T-cell (primary cell): ENCODE measurements around the gene ECSIT. TPM values are rescaled to one million over a fixed set of nuclear protein-coding genes. Genes with fewer than 3 reads are reported as not detected.

ENCODE experiments used
- ATAC-seq, 4 experiments: fragments of 200-7000 bp in 3 of 4; fragments of 150-1000 bp in 1 of 4; cut with Tn5 transposase; replicated peaks in 1 of 4; 1 replicate in 3 of 4; 2 replicates in 1 of 4; pipeline ENCODE4 v1.10.0; 2021; ENCODE audit warnings: moderate library complexity in 3 of 4, mild to moderate bottlenecking in 2 of 4, moderate number of reproducible peaks in 1 of 4
- CTCF ChIA-PET, 2 donors: fragments of 300-600 bp; sonication (Branson Sonifier 250); formaldehyde crosslinking; loops; one replicate each; lab custom pipeline; 2022; ENCODE audit warnings: antibody characterized with exemption in 2 of 2; lab: Charles Lee
- POLR2A ChIA-PET, 2 donors: fragments of 300-600 bp; sonication (Branson Sonifier 250); formaldehyde crosslinking; loops; one replicate each; lab custom pipeline; 2022; ENCODE audit warnings: antibody characterized with exemption in 2 of 2; lab: Charles Lee
- DNase-seq, 35 experiments: peaks; one replicate each; pipeline versions ENCODE4 v3.0.0 to v3.0.0-alpha.2; 2013 to 2023
- H3K27ac ChIP-seq: one replicate; pipeline ENCODE4 v1.5.1; 2013; ENCODE audit warnings: low read length
- H3K27me3 ChIP-seq, 2 experiments: replicated peaks in 1 of 2; 1 replicate in 1 of 2; 2 replicates in 1 of 2; pipeline versions ENCODE4 v1.6.1 to v1.7.0; 2013; ENCODE audit warnings: low read length in 1 of 2, mixed read lengths in 1 of 2; ENCODE audit not compliant: control insufficient read depth in 2 of 2, insufficient read depth in 2 of 2; ENCODE audit errors: extremely low read depth in 1 of 2
- H3K36me3 ChIP-seq, 2 donors: 1 replicate in 1 of 2; 2 replicates in 1 of 2; pipeline versions ENCODE4 v1.6.1 to v1.7.0; 2013; ENCODE audit warnings: low read length in 1 of 2; ENCODE audit not compliant: control insufficient read depth in 2 of 2, insufficient read depth in 1 of 2; ENCODE audit errors: extremely low read depth in 1 of 2
- H3K4me1 ChIP-seq, 2 experiments: 1 replicate in 1 of 2; 2 replicates in 1 of 2; pipeline versions ENCODE4 v1.6.1 to v1.7.0; 2013; ENCODE audit warnings: low read length in 2 of 2, mixed read lengths in 1 of 2; ENCODE audit not compliant: insufficient read depth in 2 of 2, control insufficient read depth in 1 of 2; ENCODE audit errors: extremely low read depth in 1 of 2
- H3K4me3 ChIP-seq, 2 donors: 1 replicate in 1 of 2; 2 replicates in 1 of 2; pipeline versions ENCODE4 v1.5.1 to v1.7.0; 2013; ENCODE audit warnings: mild to moderate bottlenecking in 2 of 2, low read length in 1 of 2, moderate library complexity in 1 of 2; ENCODE audit not compliant: control insufficient read depth in 1 of 2; ENCODE audit errors: extremely low read depth in 1 of 2
- H3K9me3 ChIP-seq: 2 replicates; pipeline ENCODE4 v1.7.0; 2013
- H3K27ac Mint-ChIP-seq, 2 donors: one replicate each; pipeline ENCODE4 v1.8.0; 2020 to 2021; ENCODE audit warnings: mild to moderate bottlenecking in 2 of 2, mixed read lengths in 2 of 2
- H3K27me3 Mint-ChIP-seq, 2 donors: one replicate each; pipeline ENCODE4 v1.8.0; 2021 to 2022; ENCODE audit warnings: mixed read lengths in 2 of 2
- H3K36me3 Mint-ChIP-seq: one replicate; pipeline ENCODE4 v1.8.0; 2021; ENCODE audit warnings: mixed read lengths
- H3K4me1 Mint-ChIP-seq, 3 donors: one replicate each; pipeline ENCODE4 v1.8.0; 2020 to 2022; ENCODE audit warnings: mixed read lengths in 3 of 3, mild to moderate bottlenecking in 1 of 3
- H3K4me3 Mint-ChIP-seq, 3 donors: one replicate each; pipeline ENCODE4 v1.8.0; 2020 to 2022; ENCODE audit warnings: mild to moderate bottlenecking in 3 of 3, mixed read lengths in 3 of 3, moderate library complexity in 3 of 3
- H3K9me3 Mint-ChIP-seq, 3 donors: one replicate each; pipeline ENCODE4 v1.8.0; 2020 to 2022; ENCODE audit warnings: mixed read lengths in 3 of 3
- WGBS: methylation state at CpG from one replicate; pipeline ENCODE4 v1.1.5; 2013; ENCODE audit warnings: missing lambda C conversion rate; ENCODE audit not compliant: insufficient coverage; 5-methylcytosine and 5-hydroxymethylcytosine counted together
- total RNA-seq, 35 experiments: library from RNA in 6 of 35; stranded (reverse) in 6 of 35; fragments of 120-200 nt in 1 of 35; gene quantifications; one replicate each; pipeline versions ENCODE4 v1.2.1 to v1.2.4 and lab custom pipeline; 2013 to 2026

The ECSIT gene
- total RNA-seq, 5 donors from 2014 or later (not counting 1 experiment from before 2014, with no cell fraction given) = 28.8 to 52.0 (median 48.4) TPM

DNA sequence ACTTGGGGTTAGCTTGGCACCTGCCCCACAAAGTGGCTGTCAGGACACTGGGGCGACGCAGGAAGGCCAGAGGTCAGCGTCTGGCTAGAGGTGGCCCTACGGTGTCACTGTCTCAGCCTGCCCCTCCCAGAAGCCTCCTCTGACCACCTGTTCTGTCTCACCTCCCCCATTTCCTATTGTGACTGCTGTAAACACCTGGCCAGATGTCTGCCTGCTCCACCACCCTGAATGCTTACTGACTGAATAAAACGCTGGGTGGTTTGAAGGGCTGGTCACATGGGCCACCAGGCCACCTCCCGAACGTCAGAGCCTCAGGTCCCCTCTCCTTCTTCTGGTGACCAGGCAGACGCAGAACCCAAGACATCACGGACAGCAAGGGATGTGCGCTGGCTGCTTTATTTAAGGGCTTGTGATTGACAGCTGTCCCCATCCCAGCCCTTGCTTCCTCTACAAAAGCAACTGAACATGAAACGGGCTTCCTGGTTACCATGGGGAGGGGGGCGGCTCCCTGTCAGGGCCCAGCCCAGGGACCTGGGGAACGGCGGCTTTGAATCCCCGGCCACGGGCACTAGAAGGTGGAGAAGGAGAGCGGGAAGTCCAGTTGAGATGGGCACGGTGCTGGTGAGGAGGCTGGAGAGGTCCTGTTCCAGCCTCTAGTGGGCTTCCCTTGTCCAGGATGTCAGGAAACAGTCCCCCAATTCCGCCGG, 23.9 kb upstream of the ECSIT start:
- Mint-ChIP-seq H3K27ac (no peak overlapping the region), H3K36me3 (peaks cover 23% of the 10 kb centered on the region), H3K9me3 (no peaks in the 10 kb centered on the region), H3K4me1 (peaks cover 21 to 28% (median 23%) of the 10 kb centered on the region in 3 donors), H3K4me3 (no peak overlapping the region), H3K27me3 (no peaks in the 10 kb centered on the region)
- Histone ChIP-seq H3K27ac (no peak overlapping the region), H3K36me3 (peaks cover 9 to 37% of the 10 kb centered on the region in 2 donors), H3K4me3 (no peak overlapping the region), H3K27me3 (no peaks in the 10 kb centered on the region), H3K4me1 (peaks cover 1 to 23% of the 10 kb centered on the region in 2 experiments), H3K9me3 (no peaks in the 10 kb centered on the region)
- ATAC-seq = no peak
- ChIA-PET POLR2A (no interaction called here), CTCF (no interaction called here)
- 90% methylated on average over 13 of the region's 20 CpGs for whole genome bisulfite sequencing
- DNase-seq = no peak

DNA sequence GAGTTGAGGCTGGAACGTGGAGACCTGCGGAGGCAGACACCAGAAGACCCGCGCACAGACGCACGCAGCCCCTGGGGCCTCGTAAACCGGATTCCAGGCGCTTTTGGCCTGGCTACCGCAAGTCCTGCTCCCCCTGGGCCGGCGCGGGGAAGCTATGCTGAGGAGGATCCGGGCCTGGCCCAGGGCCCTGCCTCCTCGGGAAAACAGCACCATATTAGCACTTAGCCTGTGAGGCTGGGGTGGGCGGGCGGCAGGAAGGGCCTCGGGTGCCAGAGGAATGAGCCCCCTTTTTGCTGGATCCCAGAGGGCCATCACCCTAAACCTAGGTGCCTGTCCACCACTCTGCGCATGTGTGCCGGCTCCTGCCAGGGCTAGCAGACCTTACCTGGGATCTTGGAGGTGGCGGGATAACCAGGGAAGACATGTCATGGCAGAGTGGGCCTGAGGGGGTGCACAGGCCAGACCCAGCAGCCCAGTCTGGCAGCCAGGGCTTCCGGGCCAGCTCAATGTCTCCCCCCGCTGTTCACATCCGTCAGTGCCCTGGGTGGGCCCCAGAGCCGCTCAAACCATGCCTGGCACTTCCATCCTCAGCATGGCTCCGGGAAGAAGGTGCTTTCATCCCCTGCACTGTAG, 22.8 kb upstream of the ECSIT start:
- ChIA-PET CTCF (no interaction called here), POLR2A (no interaction called here)
- Mint-ChIP-seq H3K36me3 (peaks cover 19% of the 10 kb centered on the region), H3K9me3 (no peaks in the 10 kb centered on the region), H3K27me3 (no peaks in the 10 kb centered on the region), H3K4me1 (peaks cover 13 to 21% (median 15%) of the 10 kb centered on the region in 3 donors), H3K4me3 (no peak overlapping the region), H3K27ac (no peak overlapping the region)
- Histone ChIP-seq H3K36me3 (peaks cover 9 to 37% of the 10 kb centered on the region in 2 donors), H3K27ac (no peak overlapping the region), H3K27me3 (no peaks in the 10 kb centered on the region), H3K9me3 (no peaks in the 10 kb centered on the region), H3K4me1 (peaks cover 0 to 14% of the 10 kb centered on the region in 2 experiments), H3K4me3 (no peak overlapping the region)
- DNase-seq (no peak), ATAC-seq (no peak)
- 96% methylated on average over 25 of the region's 26 CpGs for WGBS

DNA sequence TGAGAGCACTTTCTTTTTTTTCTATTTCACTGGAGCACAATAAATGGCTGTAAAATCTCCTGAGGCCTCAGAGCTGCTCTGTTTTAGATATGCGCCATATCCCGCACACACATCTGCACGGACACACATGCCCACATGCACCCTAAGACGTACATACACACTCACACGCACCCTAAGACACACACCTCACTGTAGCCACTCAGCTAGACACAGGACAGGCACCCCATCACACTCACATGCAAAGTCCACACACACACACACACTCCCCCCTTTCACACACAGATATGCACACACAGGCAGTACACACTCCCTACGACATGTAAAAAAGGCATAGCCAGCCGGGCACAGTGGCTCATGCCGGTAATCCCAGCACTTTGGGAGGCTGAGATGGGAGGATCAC, 21.3 kb upstream of the ECSIT start:
- Histone ChIP-seq H3K4me1 (peaks cover 0 to 14% of the 10 kb centered on the region in 2 experiments), H3K9me3 (no peaks in the 10 kb centered on the region), H3K27me3 (peaks cover 0 to under 1% of the 10 kb centered on the region in 2 experiments), H3K4me3 (no peak overlapping the region), H3K27ac (no peak overlapping the region), H3K36me3 (peaks cover 9 to 35% of the 10 kb centered on the region in 2 donors)
- H3K27me3 Mint-ChIP-seq = no peaks in the 10 kb centered on the region
- ChIA-PET CTCF (interaction anchor here in 1 of 2 donors (0.6 kb wide), 1 partner anchor 47 kb away, joined by 3 read pairs; no protein-coding TSS in a partner anchor), POLR2A (no interaction called here)
- no peak overlapping the region for H3K4me3 Mint-ChIP-seq
- peaks cover 12% of the 10 kb centered on the region for H3K36me3 Mint-ChIP-seq
- H3K9me3 Mint-ChIP-seq = no peaks in the 10 kb centered on the region
- H3K27ac Mint-ChIP-seq = no peak overlapping the region
- WGBS = 98% methylated on average over 5 of the region's 8 CpGs
- ATAC-seq = no peak
- no peak for DNase-seq
- H3K4me1 Mint-ChIP-seq = peaks cover 2 to 7% (median 3%) of the 10 kb centered on the region in 3 donors

DNA sequence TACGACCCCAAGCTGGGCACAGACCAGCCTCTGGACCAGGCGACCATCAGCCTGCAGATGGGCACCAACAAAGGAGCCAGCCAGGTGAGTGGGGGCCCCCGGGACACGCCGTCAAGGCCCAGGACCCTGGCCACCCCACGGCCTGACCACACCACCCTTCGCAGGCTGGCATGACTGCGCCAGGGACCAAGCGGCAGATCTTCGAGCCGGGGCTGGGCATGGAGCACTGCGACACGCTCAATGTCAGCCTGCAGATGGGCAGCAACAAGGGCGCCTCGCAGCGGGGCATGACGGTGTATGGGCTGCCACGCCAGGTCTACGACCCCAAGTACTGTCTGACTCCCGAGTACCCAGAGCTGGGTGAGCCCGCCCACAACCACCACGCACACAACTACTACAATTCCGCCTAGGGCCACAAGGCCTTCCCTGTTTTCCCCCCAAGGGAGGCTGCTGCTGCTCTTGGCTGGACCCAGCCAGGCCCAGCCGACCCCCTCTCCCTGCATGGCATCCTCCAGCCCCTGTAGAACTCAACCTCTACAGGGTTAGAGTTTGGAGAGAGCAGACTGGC, 20.5 kb upstream of the ECSIT start:
- H3K4me1 Mint-ChIP-seq = peaks cover 0 to 6% (median 2%) of the 10 kb centered on the region in 3 donors
- no peak overlapping the region for H3K27ac Mint-ChIP-seq
- no peak overlapping the region for H3K4me3 ChIP-seq
- H3K27ac ChIP-seq = no peak overlapping the region
- no peaks in the 10 kb centered on the region for H3K9me3 Mint-ChIP-seq
- POLR2A ChIA-PET = no interaction called here
- peaks cover 9 to 30% of the 10 kb centered on the region in 2 donors for H3K36me3 ChIP-seq
- H3K4me3 Mint-ChIP-seq = no peak overlapping the region
- H3K9me3 ChIP-seq = no peaks in the 10 kb centered on the region
- H3K4me1 ChIP-seq = peaks cover 0 to 12% of the 10 kb centered on the region in 2 experiments
- 89% methylated on average over 23 of the region's 24 CpGs for WGBS
- peaks cover 0 to 4% of the 10 kb centered on the region in 2 experiments for H3K27me3 ChIP-seq
- no peak for DNase-seq
- CTCF ChIA-PET = no interaction called here
- no peak for ATAC-seq
- H3K36me3 Mint-ChIP-seq = peaks cover 11% of the 10 kb centered on the region
- peaks cover 0 to 1% of the 10 kb centered on the region in 2 donors for H3K27me3 Mint-ChIP-seq

DNA sequence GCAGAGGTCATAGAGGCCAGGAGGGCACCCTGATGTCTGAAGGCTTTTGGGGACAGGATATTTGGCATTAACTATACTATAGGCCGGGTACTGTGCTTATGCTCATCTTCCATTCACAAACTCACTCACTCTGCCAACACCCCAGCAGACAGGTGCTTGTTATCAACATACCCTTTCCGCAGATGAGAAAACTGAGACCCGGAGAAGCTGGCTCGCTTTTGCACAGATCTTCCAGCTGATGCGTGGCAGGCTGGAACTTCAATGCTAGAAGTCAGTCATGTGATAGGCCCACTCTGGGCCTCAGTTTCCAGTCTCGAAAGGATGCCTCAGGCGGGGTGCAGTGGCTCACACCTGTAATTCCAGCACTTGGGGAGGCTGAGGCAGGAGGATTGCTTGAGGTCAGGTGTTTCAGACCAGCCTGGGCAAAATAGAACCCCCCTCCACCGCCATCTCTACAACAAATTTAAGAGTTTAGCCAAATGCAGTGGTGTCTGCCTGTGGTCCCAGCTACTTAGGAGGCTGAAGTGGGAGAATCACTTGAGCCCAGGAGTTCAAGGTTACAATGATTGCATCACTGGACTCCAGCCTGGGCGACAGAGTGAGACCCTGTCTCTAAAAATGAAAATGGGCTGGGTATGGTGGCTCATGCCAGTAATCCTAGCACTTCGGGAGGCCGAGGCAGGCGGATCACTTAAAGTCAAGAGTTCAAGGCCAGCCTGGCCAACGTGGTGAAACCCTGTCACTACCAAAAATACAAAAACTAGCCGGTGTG, 19.2 kb upstream of the ECSIT start:
- Mint-ChIP-seq H3K27me3 (peaks cover 5 to 6% of the 10 kb centered on the region in 2 donors), H3K4me1 (no peaks in the 10 kb centered on the region), H3K9me3 (no peaks in the 10 kb centered on the region), H3K36me3 (peaks cover 6% of the 10 kb centered on the region), H3K4me3 (no peak overlapping the region), H3K27ac (no peak overlapping the region)
- Histone ChIP-seq H3K9me3 (no peaks in the 10 kb centered on the region), H3K4me1 (peaks cover 0 to 1% of the 10 kb centered on the region in 2 experiments), H3K27me3 (peaks cover 0 to 4% of the 10 kb centered on the region in 2 experiments), H3K27ac (no peak overlapping the region), H3K4me3 (no peak overlapping the region), H3K36me3 (peaks cover 0 to 16% of the 10 kb centered on the region in 2 donors)
- 95% methylated on average over 6 of the region's 14 CpGs for WGBS
- DNase-seq (no peak), ATAC-seq (no peak)
- ChIA-PET CTCF (interaction anchor here in 1 of 2 donors (0.7 kb wide), 1 partner anchor 664 kb away, joined by 3 read pairs; no protein-coding TSS in a partner anchor), POLR2A (interaction anchor here in 1 of 2 donors (0.6 kb wide), 1 partner anchor 63 kb away, joined by 3 read pairs; no protein-coding TSS in a partner anchor)

DNA sequence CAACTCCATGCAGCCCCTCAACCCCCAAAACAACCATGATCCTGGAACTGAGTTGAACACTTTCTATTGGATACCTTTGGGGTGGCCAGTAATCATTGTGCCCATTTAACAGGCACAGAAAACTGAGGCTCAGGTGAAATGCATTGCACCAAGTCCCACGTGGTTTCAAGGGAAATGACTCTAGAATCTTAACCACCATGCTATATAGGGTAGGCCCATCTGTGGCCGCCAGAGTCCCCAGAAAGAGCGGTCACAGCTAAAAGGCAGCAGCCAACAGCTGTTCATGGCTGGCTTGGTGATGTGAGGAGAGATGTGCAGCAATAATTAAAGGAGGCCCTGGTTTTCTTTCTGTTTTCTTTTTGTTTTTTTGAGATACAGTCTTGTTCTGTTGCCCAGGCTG, 12.3 kb upstream of the ECSIT start:
- CTCF ChIA-PET = no interaction called here
- POLR2A ChIA-PET = no interaction called here
- Mint-ChIP-seq H3K4me3 (no peak overlapping the region), H3K4me1 (peaks cover 4 to 6% (median 4%) of the 10 kb centered on the region in 3 donors), H3K27ac (no peak overlapping the region), H3K27me3 (peaks cover 27 to 30% of the 10 kb centered on the region in 2 donors), H3K36me3 (no peaks in the 10 kb centered on the region), H3K9me3 (no peaks in the 10 kb centered on the region)
- Histone ChIP-seq H3K36me3 (no peaks in the 10 kb centered on the region), H3K4me3 (no peak overlapping the region), H3K27me3 (peaks cover 0 to 43% of the 10 kb centered on the region in 2 experiments), H3K4me1 (peaks cover 0 to 8% of the 10 kb centered on the region in 2 experiments), H3K9me3 (no peaks in the 10 kb centered on the region), H3K27ac (no peak overlapping the region)
- no peak for ATAC-seq
- DNase-seq = no peak
- WGBS = no CpG with 5 or more reads among the region's 3 CpGs
